Putamen (tissue), 1 donor: Measurements from ENCODE around the gene TM2D3.
A peak's percentile ranks its signal among the peaks of the same experiment; 100 is the strongest.

Experiments used
- DNase-seq: peaks from one replicate; pipeline ENCODE4 v3.0.0-alpha.2; 2016; ENCODE audit warnings: low spot score

TM2D3 gene

GRCh38 chr15:101652098-101652785 is at the start of gene TM2D3:
TM2D3 (minus strand) TSS chr15:101652381; CDS start chr15:101652361, 20 bp downstream.
- peak; percentile 90 for DNase-seq

- DNase-seq: no peak
Observed at GRCh38 chr15:101698314-101698713, 46.1 kb upstream of the TM2D3 start.

GRCh38 chr15:101697488-101697887 is 45.3 kb upstream of the TM2D3 start:
- DNase-seq: no peak

DNA sequence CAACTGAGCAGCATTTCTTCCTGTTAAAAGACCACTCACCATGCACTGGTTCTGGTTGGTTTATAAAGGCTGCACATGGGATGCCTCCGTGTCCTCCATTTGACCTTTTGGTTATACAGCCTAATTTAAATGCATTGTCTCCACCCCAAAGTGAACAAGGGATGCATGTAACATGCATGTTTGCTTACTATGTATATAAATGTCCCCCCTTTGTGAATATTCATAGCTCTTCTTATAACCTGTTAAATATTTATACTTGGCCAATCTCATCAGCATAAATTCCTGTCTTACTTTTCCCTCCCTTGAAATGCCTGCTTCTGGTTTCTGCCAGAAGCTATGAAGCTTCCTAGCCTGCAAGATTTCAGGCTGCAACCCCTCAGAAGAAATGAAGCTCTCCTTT is 44.6 kb upstream of the TM2D3 start:
- DNase-seq: no peak

DNA sequence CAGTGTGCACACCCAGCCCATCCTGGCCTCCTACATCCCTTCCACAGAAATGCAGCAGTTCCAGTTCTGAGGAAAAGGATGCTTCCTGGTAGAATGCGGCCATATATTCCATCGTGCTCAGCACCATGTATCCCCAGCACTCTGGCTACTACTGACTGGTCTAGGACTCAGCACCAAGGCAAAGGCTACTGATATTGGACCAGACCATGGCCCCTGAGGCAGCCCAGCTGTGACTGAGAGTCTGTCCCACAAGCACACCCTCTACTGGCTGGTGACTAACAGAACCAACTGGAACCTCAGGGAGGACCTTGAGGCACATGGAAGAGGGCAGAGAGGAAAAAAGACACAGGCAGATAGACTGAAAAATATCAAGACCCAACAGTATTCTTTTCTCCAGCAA is 42.1 kb upstream of the TM2D3 start:
- no peak for DNase-seq

GRCh38 chr15:101692801-101693598 is 40.8 kb upstream of the TM2D3 start:
- no peak for DNase-seq

- no peak for DNase-seq
Observed at GRCh38 chr15:101689901-101690300, 37.7 kb upstream of the TM2D3 start.

GRCh38 chr15:101686718-101687117 is 34.5 kb upstream of the TM2D3 start:
- DNase-seq: no peak

DNA sequence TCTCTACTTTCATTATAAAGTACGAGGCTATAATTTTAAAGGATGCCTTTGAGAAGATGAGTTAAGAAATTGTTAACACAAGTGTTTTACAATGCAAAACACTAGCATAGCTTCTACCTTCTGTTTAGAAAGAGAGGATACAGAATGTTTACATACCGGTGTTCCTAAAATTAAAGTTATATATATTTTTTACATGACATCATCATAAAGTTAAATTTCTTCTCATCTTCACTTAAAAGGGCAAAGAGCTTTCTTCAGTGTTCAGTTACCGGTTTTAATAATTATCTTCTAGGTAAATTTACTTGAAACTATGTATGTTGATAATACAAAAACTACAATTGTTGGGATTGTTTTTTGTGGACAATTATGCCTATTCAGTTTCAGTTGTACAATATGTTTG is 32.7 kb upstream of the TM2D3 start:
- DNase-seq: no peak

DNA sequence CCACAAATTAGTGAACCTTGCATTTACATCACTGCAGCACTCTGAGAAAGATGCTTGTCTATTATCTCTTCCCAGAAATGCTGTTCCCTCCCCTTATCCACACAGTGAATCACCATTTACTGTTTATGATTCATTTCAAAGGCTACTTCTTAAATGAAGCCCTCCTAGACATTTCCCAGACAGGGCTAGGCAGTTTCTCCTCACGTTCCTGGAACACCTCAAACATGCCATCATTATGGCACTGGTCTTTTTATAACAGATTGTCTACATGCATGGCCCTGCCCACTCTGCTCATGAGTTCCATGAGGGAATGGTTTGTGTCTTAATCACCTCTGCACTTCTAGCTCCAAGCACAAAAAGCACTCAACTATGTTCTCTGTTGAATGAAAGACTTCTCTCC is 32.2 kb upstream of the TM2D3 start:
- DNase-seq: no peak

DNA sequence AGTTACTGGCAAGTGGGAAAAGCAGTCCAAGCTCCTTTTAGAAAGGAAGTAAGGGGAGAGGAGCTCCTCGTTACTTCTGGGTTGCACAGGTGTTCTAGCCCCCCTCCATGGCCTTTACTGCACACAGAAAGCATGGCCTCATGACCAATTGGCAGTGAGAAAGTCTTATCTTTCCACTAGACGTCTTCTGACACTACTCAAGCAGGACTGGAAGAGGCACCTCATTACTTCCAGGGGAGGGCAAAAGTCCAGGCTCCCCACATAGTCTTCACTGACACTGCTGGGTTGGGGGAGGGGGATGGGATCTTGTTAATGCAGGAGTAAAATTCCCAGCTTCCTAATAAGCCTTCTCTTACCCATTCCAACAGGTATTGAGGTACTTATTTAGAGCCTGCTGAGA is 27.6 kb upstream of the TM2D3 start:
- no peak for DNase-seq

DNA sequence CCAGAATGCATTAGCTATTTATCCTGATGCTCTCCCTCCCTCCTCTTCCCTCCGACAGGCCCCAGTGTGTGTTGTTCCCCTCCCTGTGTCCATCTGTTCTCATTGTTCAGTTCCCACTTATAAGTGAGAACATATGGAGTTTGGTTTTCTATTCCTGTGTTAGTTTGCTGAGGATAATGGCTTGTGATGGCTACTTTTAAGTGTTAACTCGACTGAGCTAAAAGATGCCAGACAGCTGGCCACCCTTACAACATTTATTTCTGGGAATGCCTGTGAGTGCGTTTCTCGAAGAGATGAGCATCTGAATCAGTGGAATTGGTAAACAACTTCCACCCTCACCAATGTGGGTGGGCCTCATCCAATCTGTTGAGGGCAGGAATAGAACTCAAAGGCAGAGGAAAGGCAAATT is 24.7 kb upstream of the TM2D3 start:
- no peak for DNase-seq

DNA sequence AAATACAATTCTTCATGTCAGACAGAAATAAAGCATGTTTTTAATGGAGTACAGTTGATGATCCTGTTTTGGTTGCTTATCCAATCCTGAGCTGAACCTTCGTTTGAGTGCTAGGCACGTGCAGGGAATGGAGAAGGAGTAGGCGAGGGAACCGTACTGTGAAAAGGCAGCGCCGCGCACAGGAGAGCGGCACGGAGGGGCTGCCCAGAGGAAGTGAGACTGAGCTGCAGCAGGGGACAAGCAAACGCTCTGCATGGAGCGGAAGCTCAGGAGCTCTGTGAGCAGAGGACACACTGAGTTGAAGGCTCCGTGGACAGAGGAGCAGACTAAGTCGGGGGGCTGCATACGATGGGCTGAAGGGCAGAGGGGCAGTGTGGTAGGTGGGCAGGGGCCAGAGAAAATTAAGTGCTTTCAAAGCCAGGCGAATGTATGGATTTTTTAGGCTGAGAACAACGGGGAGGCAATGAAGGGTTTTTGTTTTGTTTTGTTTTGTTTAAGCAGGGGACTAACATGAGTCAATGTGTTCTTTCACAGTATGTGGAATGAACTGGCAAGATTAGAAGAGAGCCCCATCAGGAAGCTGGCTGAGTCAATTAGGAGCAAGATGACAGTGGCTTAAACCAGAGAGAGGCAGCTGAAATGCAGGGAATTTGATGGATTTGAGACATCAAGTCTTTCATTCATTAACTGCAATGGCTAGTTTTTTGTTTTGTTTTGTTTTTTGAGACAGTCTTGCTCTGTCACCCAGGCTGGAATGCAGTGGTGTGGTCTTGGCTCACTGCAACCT is 23.8 kb upstream of the TM2D3 start:
- peak; percentile 42 for DNase-seq

DNA sequence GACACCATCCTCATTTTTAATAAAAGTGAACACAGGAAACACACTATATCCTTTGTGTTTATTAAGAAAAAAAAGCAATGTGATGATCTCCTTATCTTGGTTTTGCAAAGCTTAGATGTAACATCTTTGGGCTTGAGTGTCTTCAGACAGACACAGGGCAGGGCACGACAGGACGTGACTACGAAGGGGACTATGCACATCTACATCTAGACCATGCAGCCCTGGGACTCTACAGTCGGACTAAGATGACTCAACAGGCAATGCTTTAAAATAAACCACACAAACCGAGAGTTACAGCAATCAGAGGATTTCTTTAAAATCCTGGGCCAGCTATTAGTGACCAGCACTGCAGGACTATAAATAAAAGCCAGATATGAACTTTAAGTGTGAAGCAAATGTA is 22.8 kb upstream of the TM2D3 start:
- no peak for DNase-seq

DNA sequence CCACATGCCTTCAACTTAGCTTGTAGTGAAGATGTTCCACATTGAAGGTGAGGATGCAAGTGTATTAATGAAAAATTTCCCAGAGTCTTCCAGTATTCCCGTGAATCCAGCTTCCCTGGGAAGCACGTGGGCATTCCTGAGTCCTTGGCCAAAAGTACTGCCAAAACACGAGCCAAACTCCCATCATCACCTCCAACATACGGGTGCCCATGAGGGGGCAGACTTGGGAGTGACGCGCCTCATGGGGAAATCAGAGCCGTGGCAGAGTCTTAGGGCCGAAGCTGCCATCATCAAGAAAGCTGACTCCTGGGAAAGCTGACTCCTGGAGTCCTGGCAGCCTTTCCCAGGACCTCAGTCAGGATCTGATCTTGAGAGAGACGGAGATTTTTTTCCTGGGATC is 20.1 kb upstream of the TM2D3 start:
- DNase-seq: no peak

GRCh38 chr15:101669744-101670143 is 17.6 kb upstream of the TM2D3 start:
- no peak for DNase-seq

GRCh38 chr15:101667881-101668280 is 15.7 kb upstream of the TM2D3 start:
- no peak for DNase-seq

DNA sequence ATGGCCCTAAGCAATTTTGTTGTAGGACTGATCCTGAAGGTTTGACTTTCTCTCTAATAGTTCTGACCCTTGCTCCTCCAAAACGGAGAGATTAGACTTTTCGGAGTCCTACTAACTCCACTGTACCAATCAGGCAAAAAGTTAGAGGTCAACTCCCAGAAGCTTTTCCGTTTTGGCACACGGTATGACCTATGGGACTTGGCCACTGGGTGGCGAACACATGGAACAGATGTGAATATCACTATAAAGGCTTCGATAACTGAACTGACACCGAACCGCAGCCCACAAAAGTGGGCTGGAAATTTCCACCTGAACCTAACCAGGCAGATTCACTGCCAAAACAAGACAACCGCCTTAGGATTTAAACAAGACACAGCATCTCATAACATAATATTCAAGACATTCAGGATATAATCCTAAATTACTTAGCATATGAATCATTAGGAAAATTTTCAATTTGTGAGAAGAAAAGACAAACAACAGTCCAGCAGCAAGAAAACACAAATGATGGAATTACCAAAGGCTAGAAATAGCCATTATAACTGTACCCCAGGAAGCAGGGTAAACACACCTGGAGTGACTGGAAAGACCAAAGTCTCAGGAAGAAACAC is 12.2 kb upstream of the TM2D3 start:
- DNase-seq: peak; percentile 41

DNA sequence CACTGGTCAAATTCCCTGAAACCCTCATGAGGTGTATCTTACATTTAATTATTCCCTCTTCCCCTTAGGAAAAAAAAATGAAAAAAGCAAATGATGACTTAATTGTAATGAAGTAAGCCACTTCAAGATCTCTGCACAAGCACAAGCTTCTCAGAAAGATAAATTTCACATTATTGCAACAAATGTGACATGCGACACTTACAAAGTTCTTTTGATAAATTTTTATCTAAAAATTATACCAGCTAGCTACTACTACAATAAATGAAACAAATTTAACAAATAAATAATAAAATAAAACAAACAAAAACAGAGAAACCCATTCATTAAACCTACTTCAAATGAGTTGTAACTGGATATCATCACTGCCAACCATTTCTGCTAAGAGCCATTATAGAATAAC is 10.0 kb upstream of the TM2D3 start:
- DNase-seq: no peak

GRCh38 chr15:101660005-101660404 is 7.8 kb upstream of the TM2D3 start:
- no peak for DNase-seq

DNA sequence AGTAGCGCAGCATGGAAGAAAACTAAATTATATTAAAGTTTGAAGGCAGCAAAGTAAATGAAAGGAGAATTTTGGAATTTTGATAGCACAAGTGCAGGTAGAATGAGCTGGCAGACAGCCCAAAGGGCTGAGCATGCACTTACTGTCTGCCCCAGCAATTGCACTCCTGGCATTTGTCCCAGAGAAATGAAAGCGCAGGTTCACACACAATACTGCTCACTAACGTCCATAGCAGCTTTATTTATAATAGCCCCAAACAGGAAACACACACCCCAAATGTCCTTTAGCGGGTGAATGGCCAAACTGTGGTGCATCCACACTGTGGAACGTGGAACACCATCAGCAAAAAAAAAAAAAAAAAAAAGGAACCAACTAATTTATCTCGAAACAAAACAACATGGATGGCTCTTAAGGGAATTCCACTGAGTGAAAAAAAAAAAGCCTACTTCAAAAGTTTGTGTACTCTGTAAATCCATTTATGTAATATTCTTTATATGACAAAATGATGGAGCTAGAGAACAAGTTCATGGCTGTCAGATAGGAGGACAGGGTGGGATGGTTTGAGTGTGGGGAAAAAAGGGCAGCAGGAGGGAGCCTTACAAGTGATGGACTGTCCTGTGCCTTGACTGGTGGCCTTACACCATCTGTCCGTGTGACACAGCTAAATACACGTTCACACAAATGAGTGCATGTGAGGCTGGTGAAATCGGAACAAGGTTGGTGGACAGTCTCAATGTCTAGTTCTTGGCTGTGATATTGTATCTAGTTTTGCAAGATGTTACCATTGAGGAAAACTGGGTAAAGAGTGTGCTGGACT is 6.0 kb upstream of the TM2D3 start:
- DNase-seq: no peak

- no peak for DNase-seq
Observed at GRCh38 chr15:101657171-101657570, 5.0 kb upstream of the TM2D3 start.
